ENCODE results near the gene PER3. TPM values are rescaled to one million over a fixed set of nuclear protein-coding genes. Genes with fewer than 3 reads are reported as not detected.

Gene PER3
- total and polyA plus RNA-seq, 2 of the 8 experiments (the other 6 are each of a cell fraction or from before 2014, with no cell fraction given), result 8.3 to 9.3 TPM

DNA sequence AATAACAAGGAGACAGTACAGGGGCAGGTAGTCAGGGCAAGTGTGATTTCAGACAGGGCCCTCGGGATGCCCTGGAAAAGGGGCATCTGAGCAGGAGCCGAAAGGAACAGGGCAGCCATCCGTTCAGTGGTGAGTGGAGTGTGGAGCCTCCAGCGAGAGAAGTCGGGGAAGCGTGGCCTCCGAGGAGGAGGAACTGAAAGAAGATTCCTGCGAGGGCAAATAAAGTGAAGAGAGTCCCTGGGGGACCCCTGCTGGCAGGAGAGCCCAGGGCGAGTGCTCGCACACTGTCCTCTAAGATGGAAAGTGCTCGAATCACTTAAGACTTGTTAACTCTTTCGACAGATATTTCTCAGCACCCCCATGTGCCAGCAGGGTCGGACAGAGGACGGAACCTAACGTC lies 72.3 kb downstream of the PER3 start:
- FAIRE-seq, result no peak
- Histone ChIP-seq H4K8ac (ENCODE audit: extremely low read depth, insufficient read depth, low read length) (no peak overlapping the region), H3K27ac (ENCODE audit: low read depth, low read length) (no peak overlapping the region), H3K9me3 (ENCODE audit: insufficient read depth in 2 of 2, low read depth in 1 of 2, low read length in 1 of 2) (no peaks in the 10 kb centered on the region), H3K36me3 (ENCODE audit: control insufficient read depth in 2 of 4, insufficient read depth in 4 of 4, low read length in 3 of 4) (no peaks in the 10 kb centered on the region), H3K23ac (ENCODE audit: insufficient read length) (no peak overlapping the region), H2AK5ac (ENCODE audit: low read depth, low read length) (no peak overlapping the region), H3K79me2 (ENCODE audit: control insufficient read depth in 1 of 2, insufficient read depth in 2 of 2, low read length in 2 of 2) (no peaks in the 10 kb centered on the region), H2BK5ac (ENCODE audit: low read depth, low read length) (no peak overlapping the region), H3K4me2 (ENCODE audit: insufficient read depth in 1 of 2, low read depth in 2 of 2, low read length in 2 of 2) (no peak overlapping the region), H3K4ac (replicated peaks; ENCODE audit: insufficient read length, low read depth, low read length) (no peak overlapping the region), H3K27me3 (replicated peaks in 1 of 4; ENCODE audit: control insufficient read depth in 3 of 4, extremely low read depth in 1 of 4, insufficient read depth in 3 of 4, low read length in 3 of 4) (no peaks in the 10 kb centered on the region), H3K9ac (replicated peaks in 1 of 4; ENCODE audit: extremely low read depth in 1 of 4, low read depth in 3 of 4, low read length in 3 of 4) (no peak overlapping the region), H3K4me3 (ENCODE audit: extremely low read depth in 1 of 4, insufficient read depth in 2 of 4, low read depth in 3 of 4, low read length in 4 of 4) (no peak overlapping the region), H3K79me1 (ENCODE audit: low read depth, low read length) (no peaks in the 10 kb centered on the region), H2BK20ac (ENCODE audit: low read length) (no peak overlapping the region), H3K56ac (replicated peaks; ENCODE audit: insufficient read length, low read depth, low read length) (no peak overlapping the region), H2BK12ac (ENCODE audit: low read depth, low read length) (no peak overlapping the region), H4K91ac (replicated peaks; ENCODE audit: insufficient read length, low read length) (no peak overlapping the region), H3K18ac (ENCODE audit: extremely low read depth, low read length) (no peak overlapping the region), H3K23me2 (ENCODE audit: low read depth, low read length) (no peaks in the 10 kb centered on the region), H4K5ac (ENCODE audit: insufficient read length, low read depth, low read length) (no peak overlapping the region), H3K14ac (ENCODE audit: insufficient read length) (no peak overlapping the region), H3K4me1 (replicated peaks in 1 of 4; ENCODE audit: control insufficient read depth in 3 of 4, insufficient read depth in 4 of 4, low read length in 3 of 4) (no peaks in the 10 kb centered on the region; a peak in 2 of 7 replicates), H2BK15ac (ENCODE audit: low read length) (no peak overlapping the region), H2AFZ (ENCODE audit: low read length) (no peak overlapping the region), H2BK120ac (replicated peaks; ENCODE audit: low read depth, low read length) (no peak overlapping the region), H4K20me1 (replicated peaks in 1 of 2; ENCODE audit: control insufficient read depth in 1 of 2, insufficient read depth in 2 of 2, low read length in 2 of 2) (no peaks in the 10 kb centered on the region)
- ChIA-PET POLR2A (ENCODE audit: partially characterized antibody) (no interaction called here), CTCF (ENCODE audit: partially characterized antibody) (interaction anchor here (0.6 to 0.8 kb wide), 2 partner anchors 21 to 33 kb away, joined by 3 to 4 read pairs; no protein-coding TSS in a partner anchor)
- no peak for TF ChIP-seq CTBP2 (IDR thresholded peaks at IDR 0.05; ENCODE audit: borderline replicate concordance, insufficient read depth, insufficient read length, low read length)
- TF ChIP-seq POLR2AphosphoS5 (IDR thresholded peaks at IDR 0.05; ENCODE audit: low read depth, low read length), result no peak
- TF ChIP-seq, protein P1, sequence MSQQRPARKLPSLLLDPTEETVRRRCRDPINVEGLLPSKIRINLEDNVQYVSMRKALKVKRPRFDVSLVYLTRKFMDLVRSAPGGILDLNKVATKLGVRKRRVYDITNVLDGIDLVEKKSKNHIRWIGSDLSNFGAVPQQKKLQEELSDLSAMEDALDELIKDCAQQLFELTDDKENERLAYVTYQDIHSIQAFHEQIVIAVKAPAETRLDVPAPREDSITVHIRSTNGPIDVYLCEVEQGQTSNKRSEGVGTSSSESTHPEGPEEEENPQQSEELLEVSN (IDR thresholded peaks at IDR 0.05), result no peak
- DNase-seq (ENCODE audit: low read depth in 1 of 2, low spot score in 2 of 2), result no peak
- 85% methylated on average over 15 of the region's 15 CpGs; no CpG with 5 or more reads in 1 of the 2 experiments for WGBS, 2 experiments (ENCODE audit: extremely low coverage in 1 of 2, insufficient coverage in 1 of 2, insufficient read length in 1 of 2, insufficient replicate concordance in 2 of 2, low coverage in 1 of 2, low lambda C conversion rate in 2 of 2, missing lambda C conversion rate in 1 of 2)

All from H1 (cell line).